Right renal pelvis (tissue), 4 donors: ENCODE measurements around the gene IGLL5. TPM values are rescaled to one million over a fixed set of nuclear protein-coding genes. Genes with fewer than 3 reads are reported as not detected.

Source experiments
- polyA plus RNA-seq, 4 donors: library from polyadenylated mRNA; unstranded; fragments of 120-200 nt; gene quantifications; one replicate each; pipeline ENCODE4 v1.2.1, GENCODE V29; 2013; ENCODE audit not compliant: insufficient read length in 4 of 4

IGLL5 gene
- polyA plus RNA-seq, 4 donors: 0.16 to 0.44 TPM; not detected in 2

Other genes with a start within 250 kb of the IGLL5 start
- under 1 TPM in 1 of 4 donors, not detected in 3; 0.18 TPM for gene GGTLC2, start 243.2 kb upstream of the IGLL5 start, polyA plus RNA-seq
- gene GNAZ, start 182.7 kb downstream of the IGLL5 start, polyA plus RNA-seq: 1 to 10 TPM; 5.6 to 6.4 (median 5.9) TPM